ENCODE results near the gene ZDHHC11B.
"Not testable (repeated sequence)": the region's sequence is repeated elsewhere in the genome, so short reads cannot be mapped to it uniquely, and the experiment has no call there.

The ZDHHC11B gene

GRCh38 chr5:784428-785177 is at the start of gene ZDHHC11B:
TSS of gene ZDHHC11B (minus strand) at chr5:784729. CDS start at chr5:766919, 17,810 bp downstream.
- DNase-seq (ENCODE audit: low spot score): peak; percentile 97
- in situ Hi-C loops (cut with MboI; ENCODE audit: low pct_unique_long_range_greater_than_20kb, low sequenced_read_pairs, unreplicated experiment): not testable (repeated sequence)

GRCh38 chr5:834013-834412 is 49.5 kb upstream of the ZDHHC11B start:
- in situ Hi-C loops (cut with MboI; ENCODE audit: low pct_unique_long_range_greater_than_20kb, low sequenced_read_pairs, unreplicated experiment); DNase-seq (ENCODE audit: low spot score): not testable (repeated sequence)

- DNase-seq (ENCODE audit: low spot score); in situ Hi-C loops (cut with MboI; ENCODE audit: low pct_unique_long_range_greater_than_20kb, low sequenced_read_pairs, unreplicated experiment): not testable (repeated sequence)
Measured at GRCh38 chr5:828194-828593, 43.7 kb upstream of the ZDHHC11B start.

GRCh38 chr5:825544-825943 is 41.0 kb upstream of the ZDHHC11B start:
- in situ Hi-C loops (cut with MboI; ENCODE audit: low pct_unique_long_range_greater_than_20kb, low sequenced_read_pairs, unreplicated experiment): not testable (repeated sequence)

GRCh38 chr5:821504-821903 is 37.0 kb upstream of the ZDHHC11B start:
- no peak for DNase-seq (ENCODE audit: low spot score)
- in situ Hi-C loops (cut with MboI; ENCODE audit: low pct_unique_long_range_greater_than_20kb, low sequenced_read_pairs, unreplicated experiment): no loop called here
- no peak for TF ChIP-seq CTCF (IDR thresholded peaks at IDR 0.05; ENCODE audit: extremely low read depth, insufficient read depth, missing control alignments)

More at GRCh38 chr5:825544-825943, 41.0 kb upstream of the ZDHHC11B start:
- not testable (repeated sequence) for DNase-seq (ENCODE audit: low spot score)

- no peak for DNase-seq (ENCODE audit: low spot score)
- no peak for TF ChIP-seq CTCF (IDR thresholded peaks at IDR 0.05; ENCODE audit: extremely low read depth, insufficient read depth, missing control alignments)
- in situ Hi-C loops (cut with MboI; ENCODE audit: low pct_unique_long_range_greater_than_20kb, low sequenced_read_pairs, unreplicated experiment): no loop called here
Measured at GRCh38 chr5:820245-820644, 35.7 kb upstream of the ZDHHC11B start.

- no peak for DNase-seq (ENCODE audit: low spot score)
- in situ Hi-C loops (cut with MboI; ENCODE audit: low pct_unique_long_range_greater_than_20kb, low sequenced_read_pairs, unreplicated experiment): no loop called here
- TF ChIP-seq CTCF (IDR thresholded peaks at IDR 0.05; ENCODE audit: extremely low read depth, insufficient read depth, missing control alignments): no peak
Measured at GRCh38 chr5:819078-819477, 34.5 kb upstream of the ZDHHC11B start.

GRCh38 chr5:816176-816575 is 31.6 kb upstream of the ZDHHC11B start:
- DNase-seq (ENCODE audit: low spot score): no peak
- in situ Hi-C loops (cut with MboI; ENCODE audit: low pct_unique_long_range_greater_than_20kb, low sequenced_read_pairs, unreplicated experiment): no loop called here
- no peak for TF ChIP-seq CTCF (IDR thresholded peaks at IDR 0.05; ENCODE audit: extremely low read depth, insufficient read depth, missing control alignments)

GRCh38 chr5:815449-815848 is 30.9 kb upstream of the ZDHHC11B start:
- DNase-seq (ENCODE audit: low spot score): no peak
- TF ChIP-seq CTCF (IDR thresholded peaks at IDR 0.05; ENCODE audit: extremely low read depth, insufficient read depth, missing control alignments): no peak
- in situ Hi-C loops (cut with MboI; ENCODE audit: low pct_unique_long_range_greater_than_20kb, low sequenced_read_pairs, unreplicated experiment): no loop called here

GRCh38 chr5:813575-813974 is 29.0 kb upstream of the ZDHHC11B start:
- in situ Hi-C loops (cut with MboI; ENCODE audit: low pct_unique_long_range_greater_than_20kb, low sequenced_read_pairs, unreplicated experiment); DNase-seq (ENCODE audit: low spot score): not testable (repeated sequence)

- in situ Hi-C loops (cut with MboI; ENCODE audit: low pct_unique_long_range_greater_than_20kb, low sequenced_read_pairs, unreplicated experiment); DNase-seq (ENCODE audit: low spot score): not testable (repeated sequence)
Measured at GRCh38 chr5:811384-811783, 26.9 kb upstream of the ZDHHC11B start.
